ENCODE data around the gene CTNNA2.

DNA sequence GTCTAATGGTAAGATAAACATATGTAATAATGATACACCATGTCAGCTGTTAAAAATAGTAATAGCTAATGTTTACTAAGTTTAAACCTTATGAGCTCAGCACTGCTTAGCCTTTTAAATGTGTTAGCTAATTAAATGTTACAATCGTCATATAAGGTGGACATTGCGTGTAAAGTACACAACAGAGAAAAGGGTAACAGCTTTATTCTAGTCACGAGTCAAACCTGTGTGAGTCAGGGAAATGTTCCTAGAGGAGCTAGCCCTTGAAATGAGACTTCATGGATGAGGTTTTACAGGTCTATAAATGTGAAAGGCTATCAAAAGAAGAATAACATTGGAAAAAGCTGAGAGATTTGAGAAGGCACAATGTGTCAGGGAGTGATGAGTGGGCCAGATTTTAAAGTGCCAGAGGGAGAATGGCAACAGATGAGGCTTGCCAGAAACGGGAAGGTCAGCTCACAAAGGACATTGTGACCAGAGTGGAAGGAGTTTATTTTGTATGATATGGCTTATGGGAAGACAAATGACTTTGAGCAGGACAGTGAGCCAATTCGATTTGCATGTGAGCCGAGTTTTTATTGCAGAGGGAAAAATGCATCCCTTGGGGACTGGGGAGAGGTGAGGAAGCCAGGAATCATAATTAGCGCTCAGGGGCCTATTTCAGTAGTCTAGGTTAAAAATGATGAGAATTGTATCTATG, 276.3 kb downstream of the CTNNA2 start:
- TF ChIP-seq POLR2AphosphoS5 (IDR thresholded peaks at IDR 0.05; ENCODE audit: low read depth, low read length) (no peak), SIN3A (IDR thresholded peaks at IDR 0.05; ENCODE audit: borderline replicate concordance, low read depth, low read length) (no peak), YY1 (IDR thresholded peaks at IDR 0.05; ENCODE audit: low read depth) (no peak), JUND (IDR thresholded peaks at IDR 0.05) (no peak), EZH2phosphoT487 (IDR thresholded peaks at IDR 0.05; ENCODE audit: borderline replicate concordance, low read depth) (no peak), TEAD4 (IDR thresholded peaks at IDR 0.05; ENCODE audit: borderline replicate concordance, insufficient read depth) (no peak)
- TF ChIP-seq, protein P1, sequence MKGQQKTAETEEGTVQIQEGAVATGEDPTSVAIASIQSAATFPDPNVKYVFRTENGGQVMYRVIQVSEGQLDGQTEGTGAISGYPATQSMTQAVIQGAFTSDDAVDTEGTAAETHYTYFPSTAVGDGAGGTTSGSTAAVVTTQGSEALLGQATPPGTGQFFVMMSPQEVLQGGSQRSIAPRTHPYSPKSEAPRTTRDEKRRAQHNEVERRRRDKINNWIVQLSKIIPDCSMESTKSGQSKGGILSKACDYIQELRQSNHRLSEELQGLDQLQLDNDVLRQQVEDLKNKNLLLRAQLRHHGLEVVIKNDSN (IDR thresholded peaks at IDR 0.05; ENCODE audit: borderline replicate concordance, low read depth), result no peak
- TF ChIP-seq, protein P2, sequence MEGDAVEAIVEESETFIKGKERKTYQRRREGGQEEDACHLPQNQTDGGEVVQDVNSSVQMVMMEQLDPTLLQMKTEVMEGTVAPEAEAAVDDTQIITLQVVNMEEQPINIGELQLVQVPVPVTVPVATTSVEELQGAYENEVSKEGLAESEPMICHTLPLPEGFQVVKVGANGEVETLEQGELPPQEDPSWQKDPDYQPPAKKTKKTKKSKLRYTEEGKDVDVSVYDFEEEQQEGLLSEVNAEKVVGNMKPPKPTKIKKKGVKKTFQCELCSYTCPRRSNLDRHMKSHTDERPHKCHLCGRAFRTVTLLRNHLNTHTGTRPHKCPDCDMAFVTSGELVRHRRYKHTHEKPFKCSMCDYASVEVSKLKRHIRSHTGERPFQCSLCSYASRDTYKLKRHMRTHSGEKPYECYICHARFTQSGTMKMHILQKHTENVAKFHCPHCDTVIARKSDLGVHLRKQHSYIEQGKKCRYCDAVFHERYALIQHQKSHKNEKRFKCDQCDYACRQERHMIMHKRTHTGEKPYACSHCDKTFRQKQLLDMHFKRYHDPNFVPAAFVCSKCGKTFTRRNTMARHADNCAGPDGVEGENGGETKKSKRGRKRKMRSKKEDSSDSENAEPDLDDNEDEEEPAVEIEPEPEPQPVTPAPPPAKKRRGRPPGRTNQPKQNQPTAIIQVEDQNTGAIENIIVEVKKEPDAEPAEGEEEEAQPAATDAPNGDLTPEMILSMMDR (IDR thresholded peaks at IDR 0.05), result no peak
- TF ChIP-seq, protein P3, sequence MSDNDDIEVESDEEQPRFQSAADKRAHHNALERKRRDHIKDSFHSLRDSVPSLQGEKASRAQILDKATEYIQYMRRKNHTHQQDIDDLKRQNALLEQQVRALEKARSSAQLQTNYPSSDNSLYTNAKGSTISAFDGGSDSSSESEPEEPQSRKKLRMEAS (IDR thresholded peaks at IDR 0.05; ENCODE audit: low read depth), result no peak
- TF ChIP-seq, protein P4, sequence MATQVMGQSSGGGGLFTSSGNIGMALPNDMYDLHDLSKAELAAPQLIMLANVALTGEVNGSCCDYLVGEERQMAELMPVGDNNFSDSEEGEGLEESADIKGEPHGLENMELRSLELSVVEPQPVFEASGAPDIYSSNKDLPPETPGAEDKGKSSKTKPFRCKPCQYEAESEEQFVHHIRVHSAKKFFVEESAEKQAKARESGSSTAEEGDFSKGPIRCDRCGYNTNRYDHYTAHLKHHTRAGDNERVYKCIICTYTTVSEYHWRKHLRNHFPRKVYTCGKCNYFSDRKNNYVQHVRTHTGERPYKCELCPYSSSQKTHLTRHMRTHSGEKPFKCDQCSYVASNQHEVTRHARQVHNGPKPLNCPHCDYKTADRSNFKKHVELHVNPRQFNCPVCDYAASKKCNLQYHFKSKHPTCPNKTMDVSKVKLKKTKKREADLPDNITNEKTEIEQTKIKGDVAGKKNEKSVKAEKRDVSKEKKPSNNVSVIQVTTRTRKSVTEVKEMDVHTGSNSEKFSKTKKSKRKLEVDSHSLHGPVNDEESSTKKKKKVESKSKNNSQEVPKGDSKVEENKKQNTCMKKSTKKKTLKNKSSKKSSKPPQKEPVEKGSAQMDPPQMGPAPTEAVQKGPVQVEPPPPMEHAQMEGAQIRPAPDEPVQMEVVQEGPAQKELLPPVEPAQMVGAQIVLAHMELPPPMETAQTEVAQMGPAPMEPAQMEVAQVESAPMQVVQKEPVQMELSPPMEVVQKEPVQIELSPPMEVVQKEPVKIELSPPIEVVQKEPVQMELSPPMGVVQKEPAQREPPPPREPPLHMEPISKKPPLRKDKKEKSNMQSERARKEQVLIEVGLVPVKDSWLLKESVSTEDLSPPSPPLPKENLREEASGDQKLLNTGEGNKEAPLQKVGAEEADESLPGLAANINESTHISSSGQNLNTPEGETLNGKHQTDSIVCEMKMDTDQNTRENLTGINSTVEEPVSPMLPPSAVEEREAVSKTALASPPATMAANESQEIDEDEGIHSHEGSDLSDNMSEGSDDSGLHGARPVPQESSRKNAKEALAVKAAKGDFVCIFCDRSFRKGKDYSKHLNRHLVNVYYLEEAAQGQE (IDR thresholded peaks at IDR 0.05; ENCODE audit: low read depth, low read length), result no peak

Data from SK-N-SH (cell line).